PFSK-1 (cell line): ENCODE measurements around the gene SUPT5H.

ENCODE experiments used
- FOXP2 ChIP-seq: optimal IDR thresholded peaks from 2 replicates; pipeline ENCODE3; 2011; ENCODE audit warnings: borderline replicate concordance, control low read depth, inconsistent platforms; ENCODE audit not compliant: insufficient read depth; ENCODE audit errors: extremely low read length, extremely low read depth
- POLR2AphosphoS5 ChIP-seq: IDR thresholded peaks from 2 replicates; pipeline ENCODE4 v1.6.1; 2012; ENCODE audit warnings: low read depth, mild to moderate bottlenecking, control low read depth, low read length, moderate library complexity
- SIN3A ChIP-seq: IDR thresholded peaks from 2 replicates; pipeline ENCODE4 v1.6.1; 2012; ENCODE audit warnings: mild to moderate bottlenecking, low read length, moderate library complexity, borderline replicate concordance; ENCODE audit not compliant: insufficient read depth
- TAF1 ChIP-seq: IDR thresholded peaks from 2 replicates; pipeline ENCODE4 v1.6.1; 2012; ENCODE audit warnings: low read length, control low read depth, borderline replicate concordance; ENCODE audit not compliant: insufficient read depth
- TF ChIP-seq, protein P1 (sequence below), 2 experiments: IDR thresholded peaks; 2 replicates each; pipeline versions ENCODE4 v1.6.1 to v1.8.0; 2011 to 2012; ENCODE audit warnings: low read depth in 2 of 2, low read length in 2 of 2, control low read depth in 1 of 2, inconsistent platforms in 1 of 2, mild to moderate bottlenecking in 1 of 2, moderate library complexity in 1 of 2; ENCODE audit not compliant: insufficient read depth in 1 of 2

SUPT5H gene

GRCh38 chr19:39465956-39466747 is 20.8 kb downstream of the SUPT5H start:
- TF ChIP-seq, protein P1, sequence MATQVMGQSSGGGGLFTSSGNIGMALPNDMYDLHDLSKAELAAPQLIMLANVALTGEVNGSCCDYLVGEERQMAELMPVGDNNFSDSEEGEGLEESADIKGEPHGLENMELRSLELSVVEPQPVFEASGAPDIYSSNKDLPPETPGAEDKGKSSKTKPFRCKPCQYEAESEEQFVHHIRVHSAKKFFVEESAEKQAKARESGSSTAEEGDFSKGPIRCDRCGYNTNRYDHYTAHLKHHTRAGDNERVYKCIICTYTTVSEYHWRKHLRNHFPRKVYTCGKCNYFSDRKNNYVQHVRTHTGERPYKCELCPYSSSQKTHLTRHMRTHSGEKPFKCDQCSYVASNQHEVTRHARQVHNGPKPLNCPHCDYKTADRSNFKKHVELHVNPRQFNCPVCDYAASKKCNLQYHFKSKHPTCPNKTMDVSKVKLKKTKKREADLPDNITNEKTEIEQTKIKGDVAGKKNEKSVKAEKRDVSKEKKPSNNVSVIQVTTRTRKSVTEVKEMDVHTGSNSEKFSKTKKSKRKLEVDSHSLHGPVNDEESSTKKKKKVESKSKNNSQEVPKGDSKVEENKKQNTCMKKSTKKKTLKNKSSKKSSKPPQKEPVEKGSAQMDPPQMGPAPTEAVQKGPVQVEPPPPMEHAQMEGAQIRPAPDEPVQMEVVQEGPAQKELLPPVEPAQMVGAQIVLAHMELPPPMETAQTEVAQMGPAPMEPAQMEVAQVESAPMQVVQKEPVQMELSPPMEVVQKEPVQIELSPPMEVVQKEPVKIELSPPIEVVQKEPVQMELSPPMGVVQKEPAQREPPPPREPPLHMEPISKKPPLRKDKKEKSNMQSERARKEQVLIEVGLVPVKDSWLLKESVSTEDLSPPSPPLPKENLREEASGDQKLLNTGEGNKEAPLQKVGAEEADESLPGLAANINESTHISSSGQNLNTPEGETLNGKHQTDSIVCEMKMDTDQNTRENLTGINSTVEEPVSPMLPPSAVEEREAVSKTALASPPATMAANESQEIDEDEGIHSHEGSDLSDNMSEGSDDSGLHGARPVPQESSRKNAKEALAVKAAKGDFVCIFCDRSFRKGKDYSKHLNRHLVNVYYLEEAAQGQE (IDR thresholded peaks at IDR 0.05; ENCODE audit: insufficient read depth in 1 of 2, low read depth in 2 of 2, low read length in 2 of 2) = no peak
- TF ChIP-seq TAF1 (no peak), SIN3A (no peak), POLR2AphosphoS5 (no peak), FOXP2 (no peak)

DNA sequence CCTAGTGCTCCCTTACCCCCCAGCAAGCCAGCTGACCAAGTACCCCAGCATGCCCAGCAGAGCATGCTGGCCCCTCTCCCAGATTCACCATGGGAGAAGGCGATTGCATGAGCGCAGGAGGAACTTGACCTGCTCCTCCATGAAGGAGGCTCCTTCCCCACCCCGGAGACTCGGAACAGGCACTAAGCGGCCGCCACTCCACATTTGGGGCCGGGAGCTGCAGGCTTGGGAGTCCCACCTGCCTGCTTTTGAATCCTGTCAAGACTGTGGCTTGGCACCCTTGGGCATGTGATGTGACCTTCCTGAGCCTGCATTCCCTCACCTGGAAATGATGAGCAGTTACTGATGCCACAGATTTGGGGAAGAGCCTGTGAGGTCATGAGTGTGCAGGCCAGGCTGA is 22.6 kb downstream of the SUPT5H start:
- no peak for TF ChIP-seq POLR2AphosphoS5
- no peak for TF ChIP-seq FOXP2
- TF ChIP-seq TAF1 = no peak
- TF ChIP-seq, protein P1 (IDR thresholded peaks at IDR 0.05; ENCODE audit: insufficient read depth in 1 of 2, low read depth in 2 of 2, low read length in 2 of 2) = no peak
- no peak for TF ChIP-seq SIN3A

- TF ChIP-seq POLR2AphosphoS5 (no peak), SIN3A (no peak), FOXP2 (no peak), TAF1 (no peak)
- TF ChIP-seq, protein P1 (IDR thresholded peaks at IDR 0.05; ENCODE audit: insufficient read depth in 1 of 2, low read depth in 2 of 2, low read length in 2 of 2) = no peak
Measured at GRCh38 chr19:39469036-39469435, 23.7 kb downstream of the SUPT5H start.

DNA sequence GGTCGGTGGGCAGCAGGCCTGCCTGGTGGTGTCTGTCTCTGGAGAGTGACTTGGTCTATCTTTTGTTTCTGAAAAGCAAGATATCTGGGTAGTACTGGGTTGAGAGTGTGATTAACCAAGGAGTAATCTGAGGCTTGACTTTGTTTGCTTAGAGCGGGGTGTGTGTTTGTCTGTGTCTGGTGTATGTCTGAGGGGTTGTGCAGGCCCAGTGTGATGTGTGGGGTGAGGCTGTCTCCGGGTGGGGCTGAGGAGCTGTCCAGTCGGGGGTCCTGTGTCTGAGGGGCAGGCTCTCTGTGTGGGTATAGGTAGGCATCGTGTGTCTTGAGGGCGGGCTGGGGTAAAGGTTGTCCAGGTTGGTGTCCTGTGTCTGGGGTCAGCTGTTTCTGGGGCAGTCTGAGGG is 24.2 kb downstream of the SUPT5H start:
- TF ChIP-seq SIN3A = no peak
- TF ChIP-seq, protein P1 (IDR thresholded peaks at IDR 0.05; ENCODE audit: insufficient read depth in 1 of 2, low read depth in 2 of 2, low read length in 2 of 2) = no peak

GRCh38 chr19:39470724-39471339 is 25.4 kb downstream of the SUPT5H start:
- TF ChIP-seq FOXP2 (no peak), SIN3A (no peak), POLR2AphosphoS5 (no peak), TAF1 (no peak)
- TF ChIP-seq, protein P1 (IDR thresholded peaks at IDR 0.05; ENCODE audit: insufficient read depth in 1 of 2, low read depth in 2 of 2, low read length in 2 of 2) = no peak
